HFF-Myc (cell line): ENCODE measurements around the gene IDI2.
"Not testable (repeated sequence)": the region's sequence is repeated elsewhere in the genome, so short reads cannot be mapped to it uniquely, and the experiment has no call there.

Source experiments
- DNase-seq: peaks from one replicate; pipeline ENCODE4 v3.0.0-alpha.2; 2011; ENCODE audit warnings: low read depth; ENCODE audit errors: extremely low read depth
- H3K4me3 ChIP-seq: replicated peaks from 2 replicates; pipeline ENCODE4 v1.5.1; 2011; ENCODE audit warnings: low read depth, mild to moderate bottlenecking, control low read depth, low read length
- TF ChIP-seq, protein P1 (sequence below): IDR thresholded peaks from 2 replicates; pipeline ENCODE4 v1.5.1; 2012; ENCODE audit warnings: mild to moderate bottlenecking, low read depth, low read length, control low read depth; ENCODE audit errors: missing control alignments

The IDI2 gene

DNA sequence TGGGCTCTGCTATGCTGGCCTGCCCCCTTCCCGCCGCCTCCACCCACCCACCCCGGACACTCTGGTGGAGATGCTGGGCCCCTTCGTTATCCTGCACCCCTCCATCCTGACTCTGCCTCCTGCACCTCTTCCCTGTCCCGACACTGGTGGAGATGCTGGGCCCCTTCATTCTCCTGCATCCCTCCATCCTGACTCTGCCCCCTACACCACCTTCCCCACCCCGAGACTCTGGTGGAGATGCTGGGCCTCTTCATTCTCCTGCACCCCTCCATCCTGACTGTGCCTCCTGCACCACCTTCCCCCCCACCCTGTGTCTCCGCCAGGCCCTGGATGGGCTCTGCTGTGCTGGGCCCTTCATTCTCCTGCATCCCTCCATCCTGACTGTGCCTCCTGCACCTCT, 15.0 kb downstream of the IDI2 start:
- TF ChIP-seq, protein P1, sequence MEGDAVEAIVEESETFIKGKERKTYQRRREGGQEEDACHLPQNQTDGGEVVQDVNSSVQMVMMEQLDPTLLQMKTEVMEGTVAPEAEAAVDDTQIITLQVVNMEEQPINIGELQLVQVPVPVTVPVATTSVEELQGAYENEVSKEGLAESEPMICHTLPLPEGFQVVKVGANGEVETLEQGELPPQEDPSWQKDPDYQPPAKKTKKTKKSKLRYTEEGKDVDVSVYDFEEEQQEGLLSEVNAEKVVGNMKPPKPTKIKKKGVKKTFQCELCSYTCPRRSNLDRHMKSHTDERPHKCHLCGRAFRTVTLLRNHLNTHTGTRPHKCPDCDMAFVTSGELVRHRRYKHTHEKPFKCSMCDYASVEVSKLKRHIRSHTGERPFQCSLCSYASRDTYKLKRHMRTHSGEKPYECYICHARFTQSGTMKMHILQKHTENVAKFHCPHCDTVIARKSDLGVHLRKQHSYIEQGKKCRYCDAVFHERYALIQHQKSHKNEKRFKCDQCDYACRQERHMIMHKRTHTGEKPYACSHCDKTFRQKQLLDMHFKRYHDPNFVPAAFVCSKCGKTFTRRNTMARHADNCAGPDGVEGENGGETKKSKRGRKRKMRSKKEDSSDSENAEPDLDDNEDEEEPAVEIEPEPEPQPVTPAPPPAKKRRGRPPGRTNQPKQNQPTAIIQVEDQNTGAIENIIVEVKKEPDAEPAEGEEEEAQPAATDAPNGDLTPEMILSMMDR: no peak
- no peak overlapping the region for H3K4me3 ChIP-seq
- no peak for DNase-seq

DNA sequence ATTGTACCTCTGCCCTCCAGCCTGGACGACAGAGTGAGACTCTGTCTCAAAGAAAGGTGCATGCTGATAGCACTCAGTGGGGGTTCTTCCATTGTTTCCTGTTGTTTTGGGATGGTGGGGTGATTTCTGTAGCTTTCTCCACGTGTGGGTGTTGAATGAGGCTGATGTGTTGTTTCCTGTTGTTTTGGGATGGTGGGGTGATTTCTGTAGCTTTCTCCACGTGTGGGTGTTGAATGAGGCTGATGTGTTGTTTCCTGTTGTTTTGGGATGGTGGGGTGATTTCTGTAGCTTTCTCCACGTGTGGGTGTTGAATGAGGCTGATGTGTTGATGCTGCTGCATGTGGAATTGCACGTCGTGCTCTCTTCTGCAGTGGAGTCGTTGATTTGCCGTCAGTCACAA, 15.7 kb downstream of the IDI2 start:
- H3K4me3 ChIP-seq, DNase-seq: not testable (repeated sequence)

DNA sequence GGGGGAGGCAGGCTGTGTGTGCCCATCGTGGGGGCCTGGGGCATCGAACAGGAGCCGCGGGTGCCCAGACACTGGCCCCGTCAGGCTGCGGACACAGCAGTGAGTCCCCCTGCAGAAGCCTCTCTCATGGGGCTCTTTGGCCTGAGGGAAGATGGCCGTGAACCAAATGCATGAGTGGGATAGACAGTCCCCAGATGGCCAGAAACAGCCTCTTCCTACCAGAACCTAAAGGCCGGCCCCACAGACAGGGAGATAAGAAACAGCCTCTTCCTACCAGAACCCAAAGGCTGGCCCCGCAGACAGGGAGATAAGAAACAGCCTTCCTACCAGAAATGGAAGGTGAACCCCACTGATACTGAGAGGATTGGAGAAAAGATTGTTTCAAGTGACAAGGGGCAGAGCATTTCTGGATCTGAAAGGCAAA, 16.6 kb downstream of the IDI2 start:
- TF ChIP-seq, protein P1: no peak

DNA sequence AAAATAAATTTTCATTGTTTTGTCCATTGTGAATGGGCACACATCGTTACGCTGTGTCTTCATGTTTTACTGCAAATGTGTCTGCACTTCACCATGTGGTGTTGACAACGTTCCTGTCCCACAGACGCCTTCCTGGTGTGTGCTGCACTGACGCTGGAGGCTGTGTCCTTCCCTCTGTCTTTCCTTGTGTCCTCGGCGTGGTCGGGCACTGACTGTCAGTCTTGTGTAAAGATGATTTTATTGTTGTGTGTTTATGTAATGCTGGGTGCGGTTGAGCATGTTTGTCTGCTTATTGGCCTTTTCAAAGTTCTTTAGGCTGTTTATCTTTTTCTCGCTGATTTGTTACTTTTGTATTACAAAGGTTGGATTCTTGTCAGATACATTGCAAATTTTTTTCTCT, 18.1 kb downstream of the IDI2 start:
- H3K4me3 ChIP-seq: no peak overlapping the region
- DNase-seq: no peak
- TF ChIP-seq, protein P1: no peak

More for the DNA sequence above, 16.6 kb downstream of the IDI2 start:
- no peak overlapping the region for H3K4me3 ChIP-seq
- DNase-seq: no peak

- no peak overlapping the region for H3K4me3 ChIP-seq
- TF ChIP-seq, protein P1: no peak
- DNase-seq: no peak
Measured at GRCh38 chr10:1006573-1006972, 19.1 kb downstream of the IDI2 start.

GRCh38 chr10:1003884-1004670, 21.6 kb downstream of the IDI2 start:
- no peak overlapping the region for H3K4me3 ChIP-seq
- TF ChIP-seq, protein P1: no peak
- DNase-seq: no peak

GRCh38 chr10:1002425-1003006, 23.1 kb downstream of the IDI2 start:
- TF ChIP-seq, protein P1: no peak
- H3K4me3 ChIP-seq: no peak overlapping the region
- DNase-seq: no peak
